Measurements from ENCODE around the gene STK4. TPM values are rescaled to one million over a fixed set of nuclear protein-coding genes. Genes with fewer than 3 reads are reported as not detected.
A peak's percentile ranks its signal among the peaks of the same experiment; 100 is the strongest.

Gene STK4
- total RNA-seq, 1 donor from 2014 or later: 43.8 TPM

GRCh38 chr20:44948513-44948912 is 17.8 kb upstream of the STK4 start:
- ATAC-seq (no peak), DNase-seq (ENCODE audit: low spot score) (no peak)
- intact Hi-C loops (cut with DNase I): no loop called here

GRCh38 chr20:44950368-44950767 is 15.9 kb upstream of the STK4 start:
- intact Hi-C loops (cut with DNase I): no loop called here
- no peak for DNase-seq (ENCODE audit: low spot score)
- ATAC-seq: no peak

GRCh38 chr20:44952731-44953130 is 13.6 kb upstream of the STK4 start:
- no peak for DNase-seq (ENCODE audit: low spot score)
- no peak for ATAC-seq
- intact Hi-C loops (cut with DNase I): no loop called here

- DNase-seq (ENCODE audit: low spot score) (no peak), ATAC-seq (no peak)
- intact Hi-C loops (cut with DNase I): no loop called here
These were observed 12.1 kb upstream of the STK4 start for GRCh38 chr20:44954211-44954610.

- no peak for ATAC-seq
These were observed 11.0 kb upstream of the STK4 start for GRCh38 chr20:44955270-44955669.

GRCh38 chr20:44956410-44956809 is 9.9 kb upstream of the STK4 start:
- DNase-seq (ENCODE audit: low spot score): no peak
- intact Hi-C loops (cut with DNase I): no loop called here
- ATAC-seq: no peak

More at GRCh38 chr20:44955270-44955669, 11.0 kb upstream of the STK4 start:
- intact Hi-C loops (cut with DNase I): no loop called here
- no peak for DNase-seq (ENCODE audit: low spot score)

- intact Hi-C loops (cut with DNase I): no loop called here
- no peak for ATAC-seq
These were observed 8.0 kb upstream of the STK4 start for GRCh38 chr20:44958276-44958675.

GRCh38 chr20:44959082-44959637 is 7.2 kb upstream of the STK4 start:
- DNase-seq (ENCODE audit: low spot score) (no peak), ATAC-seq (no peak)
- intact Hi-C loops (cut with DNase I): no loop called here

More at GRCh38 chr20:44958276-44958675, 8.0 kb upstream of the STK4 start:
- no peak for DNase-seq (ENCODE audit: low spot score)

- ATAC-seq (peak; percentile 31), DNase-seq (ENCODE audit: low spot score) (no peak)
- intact Hi-C loops (cut with DNase I): no loop called here
These were observed 6.6 kb upstream of the STK4 start for GRCh38 chr20:44959638-44960102.

GRCh38 chr20:44960103-44960852 is 6.0 kb upstream of the STK4 start, which contains the start of gene TOMM34:
Gene TOMM34 (minus strand): TSS chr20:44960397. CDS start chr20:44960333, 64 bp downstream.
- intact Hi-C loops (cut with DNase I): no loop called here
- DNase-seq (ENCODE audit: low spot score) (peak; percentile 97), ATAC-seq (peak; percentile 99)

- intact Hi-C loops (cut with DNase I): no loop called here
- ATAC-seq: no peak
These were observed 5.1 kb upstream of the STK4 start for GRCh38 chr20:44961011-44961869.

GRCh38 chr20:44961870-44962267 is 4.4 kb upstream of the STK4 start:
- intact Hi-C loops (cut with DNase I): no loop called here
- no peak for ATAC-seq

More at GRCh38 chr20:44961011-44961869, 5.1 kb upstream of the STK4 start:
- DNase-seq (ENCODE audit: low spot score): no peak

GRCh38 chr20:44962483-44962882 is 3.8 kb upstream of the STK4 start:
- intact Hi-C loops (cut with DNase I): no loop called here
- no peak for ATAC-seq
- DNase-seq (ENCODE audit: low spot score): no peak

More at GRCh38 chr20:44961870-44962267, 4.4 kb upstream of the STK4 start:
- DNase-seq (ENCODE audit: low spot score): no peak

GRCh38 chr20:44963325-44964215 is 2.7 kb upstream of the STK4 start:
- DNase-seq (ENCODE audit: low spot score): no peak
- intact Hi-C loops (cut with DNase I): no loop called here
- ATAC-seq: no peak

- no peak for ATAC-seq
- DNase-seq (ENCODE audit: low spot score): no peak
- intact Hi-C loops (cut with DNase I): no loop called here
These were observed 672 bp upstream of the STK4 start for GRCh38 chr20:44965651-44966029.

GRCh38 chr20:44967207-44967807 is 995 bp downstream of the STK4 start:
- peak; percentile 16 for ATAC-seq
- DNase-seq (ENCODE audit: low spot score): no peak
- intact Hi-C loops (cut with DNase I): no loop called here

- ATAC-seq (no peak), DNase-seq (ENCODE audit: low spot score) (no peak)
- intact Hi-C loops (cut with DNase I): no loop called here
These were observed 3.1 kb downstream of the STK4 start for GRCh38 chr20:44969300-44969894.

- ATAC-seq: no peak
- intact Hi-C loops (cut with DNase I): no loop called here
- DNase-seq (ENCODE audit: low spot score): no peak
These were observed 4.0 kb downstream of the STK4 start for GRCh38 chr20:44970243-44970757.

All from sciatic nerve (tissue), 2 donors.